Ishikawa (cell line): ENCODE measurements around the gene ERBB4.

Source experiments
- CEBPB ChIP-seq: IDR thresholded peaks from 2 replicates; pipeline ENCODE4 v1.6.1; 2012
- CREB1 ChIP-seq: IDR thresholded peaks from 2 replicates; pipeline ENCODE4 v1.6.1; 2012; ENCODE audit warnings: low read depth
- EGR1 ChIP-seq: IDR thresholded peaks from 2 replicates; pipeline ENCODE4 v1.6.1; 2012
- EP300 ChIP-seq: IDR thresholded peaks from 2 replicates; pipeline ENCODE4 v1.6.1; 2012; ENCODE audit warnings: borderline replicate concordance
- FOXM1 ChIP-seq: IDR thresholded peaks from 2 replicates; pipeline ENCODE4 v1.6.1; 2012; ENCODE audit warnings: low read depth, borderline replicate concordance
- MAX ChIP-seq: IDR thresholded peaks from 2 replicates; pipeline ENCODE4 v1.6.1; 2012
- NFIC ChIP-seq: IDR thresholded peaks from 2 replicates; pipeline ENCODE4 v1.6.1; 2012
- RAD21 ChIP-seq: IDR thresholded peaks from 2 replicates; pipeline ENCODE4 v1.6.1; 2012; ENCODE audit warnings: low read depth
- REST ChIP-seq: IDR thresholded peaks from 2 replicates; pipeline ENCODE4 v1.6.1; 2012; ENCODE audit warnings: low read depth, mild to moderate bottlenecking
- TAF1 ChIP-seq: IDR thresholded peaks from 2 replicates; pipeline ENCODE4 v1.6.1; 2012; ENCODE audit warnings: low read depth, mild to moderate bottlenecking
- TCF12 ChIP-seq: IDR thresholded peaks from 2 replicates; pipeline ENCODE4 v1.6.1; 2012; ENCODE audit warnings: low read depth
- TEAD4 ChIP-seq: IDR thresholded peaks from 2 replicates; pipeline ENCODE4 v1.6.1; 2012
- USF1 ChIP-seq: IDR thresholded peaks from 2 replicates; pipeline ENCODE4 v1.6.1; 2012
- YY1 ChIP-seq: IDR thresholded peaks from 2 replicates; pipeline ENCODE4 v1.6.1; 2012; ENCODE audit warnings: low read depth
- ZBTB7A ChIP-seq: IDR thresholded peaks from 2 replicates; pipeline ENCODE4 v1.6.1; 2012; ENCODE audit warnings: low read depth

Gene ERBB4

GRCh38 chr2:211351987-211352386 lies 1186.6 kb downstream of the ERBB4 start:
- no peak for TF ChIP-seq USF1
- no peak for TF ChIP-seq TCF12
- TF ChIP-seq EP300, result no peak
- TF ChIP-seq REST, result no peak
- no peak for TF ChIP-seq CREB1
- TF ChIP-seq NFIC, result no peak
- no peak for TF ChIP-seq ZBTB7A
- no peak for TF ChIP-seq TEAD4
- no peak for TF ChIP-seq EGR1
- no peak for TF ChIP-seq MAX
- no peak for TF ChIP-seq TAF1
- no peak for TF ChIP-seq RAD21
- TF ChIP-seq YY1, result no peak

GRCh38 chr2:211349031-211349430 lies 1189.6 kb downstream of the ERBB4 start:
- TF ChIP-seq TCF12 (no peak), CREB1 (no peak), EP300 (no peak), TEAD4 (no peak), ZBTB7A (no peak), NFIC (no peak), CEBPB (no peak), REST (no peak), FOXM1 (no peak), YY1 (no peak), USF1 (no peak), EGR1 (no peak)

GRCh38 chr2:211347328-211347727 lies 1191.3 kb downstream of the ERBB4 start:
- TF ChIP-seq RAD21 (no peak), REST (no peak), CEBPB (no peak), ZBTB7A (no peak), MAX (no peak), USF1 (no peak), TAF1 (no peak), YY1 (no peak)

- TF ChIP-seq EP300 (no peak), TEAD4 (no peak), TAF1 (no peak), YY1 (no peak), CREB1 (no peak), RAD21 (no peak)
These were observed 1194.3 kb downstream of the ERBB4 start for GRCh38 chr2:211344289-211344688.

- no peak for TF ChIP-seq RAD21
- TF ChIP-seq CREB1, result no peak
- no peak for TF ChIP-seq MAX
- TF ChIP-seq USF1, result no peak
- TF ChIP-seq FOXM1, result no peak
- TF ChIP-seq EGR1, result no peak
- no peak for TF ChIP-seq REST
- TF ChIP-seq TEAD4, result no peak
- no peak for TF ChIP-seq YY1
- TF ChIP-seq TCF12, result no peak
- TF ChIP-seq TAF1, result no peak
- no peak for TF ChIP-seq CEBPB
These were observed 1205.2 kb downstream of the ERBB4 start for GRCh38 chr2:211333377-211333776.
